SU-DHL-6 (cell line): ENCODE data around the gene MDP1.
"Not testable (repeated sequence)": the region's sequence is repeated elsewhere in the genome, so short reads cannot be mapped to it uniquely, and the experiment has no call there.

Experiments used
- H2AFZ ChIP-seq: fragments of 200-600 bp; sonication (generic); 2 replicates; pipeline ENCODE4 v1.6.1; 2014; ENCODE audit warnings: low read depth, mild to moderate bottlenecking, moderate library complexity, mixed read lengths, antibody characterized with exemption, low read length; ENCODE audit not compliant: severe bottlenecking
- H3F3A ChIP-seq: fragments of 200-600 bp; shearing (Covaris generic); 2 replicates; pipeline ENCODE4 v1.6.0; 2016; ENCODE audit warnings: antibody characterized with exemption, mild to moderate bottlenecking; ENCODE audit not compliant: insufficient read depth
- H3K27ac ChIP-seq: fragments of 200-600 bp; sonication (generic); 2 replicates; pipeline ENCODE4 v1.5.1; 2016; ENCODE audit warnings: low read depth, mild to moderate bottlenecking, low read length, moderate library complexity, mixed read lengths
- H3K27me3 ChIP-seq: fragments of 200-600 bp; sonication (generic), shearing (Covaris generic); 2 replicates; pipeline ENCODE4 v1.6.0; 2014; ENCODE audit warnings: mild to moderate bottlenecking, low read length
- H3K36me3 ChIP-seq: fragments of 200-600 bp; sonication (generic); 2 replicates; pipeline ENCODE4 v1.6.1; 2014; ENCODE audit warnings: mild to moderate bottlenecking, low read length, mixed read lengths
- H3K4me2 ChIP-seq: fragments of 300-600, 200-600 bp; shearing (Covaris generic), sonication (generic); 2 replicates; pipeline ENCODE4 v1.6.0; 2014; ENCODE audit warnings: low read length, low read depth, mild to moderate bottlenecking; ENCODE audit not compliant: poor library complexity, severe bottlenecking
- H3K4me3 ChIP-seq: fragments of 200-600 bp; sonication (generic); 2 replicates; pipeline ENCODE4 v1.5.1; 2014; ENCODE audit warnings: antibody characterized with exemption, low read length, mild to moderate bottlenecking, mixed read lengths; ENCODE audit not compliant: insufficient read depth, poor library complexity, severe bottlenecking
- H3K79me2 ChIP-seq: fragments of 200-600 bp; sonication (generic); 2 replicates; pipeline ENCODE4 v1.6.1; 2014; ENCODE audit warnings: mild to moderate bottlenecking, low read length, moderate library complexity; ENCODE audit not compliant: insufficient read depth
- H3K9ac ChIP-seq: fragments of 200-600 bp; sonication (generic); 2 replicates; pipeline ENCODE4 v1.7.0; 2014; ENCODE audit warnings: mild to moderate bottlenecking, low read length
- H3K9me2 ChIP-seq: fragments of 200-600 bp; sonication (generic); replicated peaks from 2 replicates; pipeline ENCODE4 v1.6.1; 2014; ENCODE audit warnings: low read length; ENCODE audit not compliant: insufficient read depth
- H3K9me3 ChIP-seq: fragments of 200-600 bp; sonication (generic); 2 replicates; pipeline ENCODE4 v1.6.1; 2014; ENCODE audit warnings: low read length, mixed read lengths; ENCODE audit not compliant: insufficient read depth
- H4K20me1 ChIP-seq: fragments of 200-600 bp; sonication (generic); 2 replicates; pipeline ENCODE4 v1.6.1; 2014; ENCODE audit warnings: low read depth, mild to moderate bottlenecking, antibody characterized with exemption, low read length, moderate library complexity, mixed read lengths
- CTCF ChIP-seq: fragments of 200-600 bp; sonication (generic); IDR thresholded peaks from one replicate; pipeline ENCODE4 v1.5.1; 2017; ENCODE audit warnings: antibody characterized with exemption, mild to moderate bottlenecking, low read length, moderate library complexity; ENCODE audit not compliant: insufficient read depth, poor library complexity, severe bottlenecking
- EZH2phosphoT487 ChIP-seq: fragments of 200-600 bp; sonication (generic), shearing (Covaris generic); conservative IDR thresholded peaks from 2 replicates; pipeline ENCODE4 v1.6.1; 2018; ENCODE audit warnings: mild to moderate bottlenecking, antibody characterized with exemption, low read length, moderate library complexity, mixed read lengths

MDP1 gene

GRCh38 chr14:24206260-24207103 is 9.4 kb downstream of the MDP1 start:
- peaks cover 6% of the 10 kb centered on the region; the same call in 1 of the 2 replicates for H3F3A ChIP-seq
- H3K27me3 ChIP-seq, result no peaks in the 10 kb centered on the region
- H3K9ac ChIP-seq, result no peak overlapping the region
- H2AFZ ChIP-seq, result no peak overlapping the region
- H3K9me2 ChIP-seq, result no peaks in the 10 kb centered on the region
- TF ChIP-seq CTCF, result no peak
- no peak for TF ChIP-seq EZH2phosphoT487
- H3K4me2 ChIP-seq, result no peak overlapping the region
- no peaks in the 10 kb centered on the region for H3K9me3 ChIP-seq
- peaks cover under 1% of the 10 kb centered on the region; the same call in 1 of the 2 replicates for H3K36me3 ChIP-seq
- no peak overlapping the region for H3K27ac ChIP-seq
- H4K20me1 ChIP-seq, result no peaks in the 10 kb centered on the region
- H3K4me3 ChIP-seq, result no peak overlapping the region
- H3K79me2 ChIP-seq, result no peaks in the 10 kb centered on the region

GRCh38 chr14:24204163-24205146 is 11.4 kb downstream of the MDP1 start:
- Histone ChIP-seq H3F3A (peaks cover 6% of the 10 kb centered on the region; the same call in 1 of the 2 replicates), H3K79me2 (no peaks in the 10 kb centered on the region), H3K4me2 (no peak overlapping the region), H3K27ac (no peak overlapping the region), H3K9me3 (no peaks in the 10 kb centered on the region), H2AFZ (no peak overlapping the region), H3K36me3 (peaks cover 3% of the 10 kb centered on the region; the same call in 1 of the 2 replicates), H3K9ac (no peak overlapping the region), H3K4me3 (no peak overlapping the region), H4K20me1 (no peaks in the 10 kb centered on the region), H3K27me3 (no peaks in the 10 kb centered on the region), H3K9me2 (no peaks in the 10 kb centered on the region)
- TF ChIP-seq CTCF, result no peak
- TF ChIP-seq EZH2phosphoT487, result no peak

- not testable (repeated sequence) for H3F3A ChIP-seq, H3K27me3 ChIP-seq, H3K9me2 ChIP-seq, H3K79me2 ChIP-seq, H3K9me3 ChIP-seq, H3K4me2 ChIP-seq, H3K4me3 ChIP-seq, H2AFZ ChIP-seq, H3K36me3 ChIP-seq, H4K20me1 ChIP-seq, H3K9ac ChIP-seq, H3K27ac ChIP-seq
These were observed 12.5 kb downstream of the MDP1 start for GRCh38 chr14:24203249-24203886.

GRCh38 chr14:24202538-24202937 is 13.3 kb downstream of the MDP1 start:
- not testable (repeated sequence) for H3K4me2 ChIP-seq, H3F3A ChIP-seq, H3K27me3 ChIP-seq, H3K9me2 ChIP-seq, H3K9ac ChIP-seq, H3K4me3 ChIP-seq, H4K20me1 ChIP-seq, H2AFZ ChIP-seq, H3K9me3 ChIP-seq, H3K79me2 ChIP-seq, H3K36me3 ChIP-seq, H3K27ac ChIP-seq
